Measurements from ENCODE around the gene PDK3. TPM values are rescaled to one million over a fixed set of nuclear protein-coding genes. Genes with fewer than 3 reads are reported as not detected.

The PDK3 gene
- total RNA-seq, 1 experiment from 2014 or later, result 3.8 TPM

- DNase-seq, result no peak
- Histone ChIP-seq H3K9me3 (no peaks in the 10 kb centered on the region), H3K36me3 (no peaks in the 10 kb centered on the region), H3K4me3 (no peak overlapping the region), H3K27me3 (no peaks in the 10 kb centered on the region)
These were observed 6.7 kb downstream of the PDK3 start for GRCh38 chrX:24471808-24472207.

DNA sequence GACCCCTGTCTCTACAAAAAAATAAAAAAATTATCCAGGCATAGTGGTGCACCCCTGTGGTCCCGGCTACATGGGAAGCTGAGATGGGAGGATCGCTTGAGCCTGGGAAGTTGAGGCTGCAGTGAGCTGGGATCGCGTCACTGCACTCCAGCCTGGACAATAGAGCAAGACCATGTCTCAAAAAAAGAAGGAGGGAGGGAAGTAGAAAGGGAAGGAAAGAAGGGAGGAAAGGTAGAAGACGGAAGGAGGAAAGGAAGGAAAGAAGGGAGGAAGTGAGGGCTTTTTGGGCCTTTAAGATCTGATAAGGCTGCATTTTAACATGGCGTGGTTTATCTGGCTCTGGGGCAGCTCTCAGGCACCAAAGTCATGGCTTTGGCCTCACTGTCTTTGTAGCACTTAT lies 10.4 kb downstream of the PDK3 start:
- DNase-seq, result no peak
- Histone ChIP-seq H3K9me3 (no peaks in the 10 kb centered on the region), H3K27me3 (no peaks in the 10 kb centered on the region), H3K4me3 (no peak overlapping the region), H3K36me3 (no peaks in the 10 kb centered on the region)

DNA sequence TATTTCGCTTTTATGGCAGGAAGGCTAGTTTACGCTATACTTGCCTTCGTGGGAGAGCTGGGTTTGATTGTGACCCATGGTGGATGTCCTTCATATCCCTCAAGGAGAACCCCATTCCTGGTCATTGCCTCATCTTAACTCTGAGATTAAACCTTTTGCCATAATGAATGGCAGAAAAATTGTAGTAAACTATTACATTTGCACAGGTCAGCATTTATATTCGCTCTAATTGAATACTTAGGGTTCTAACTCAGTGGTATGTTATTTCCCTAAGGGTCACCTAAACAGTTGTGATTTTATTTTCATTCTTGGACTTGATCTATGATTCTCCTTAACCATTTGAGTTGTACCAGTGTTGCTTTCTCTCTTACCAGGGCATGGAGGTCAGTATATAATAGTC lies 13.4 kb downstream of the PDK3 start:
- DNase-seq, result no peak
- Histone ChIP-seq H3K9me3 (no peaks in the 10 kb centered on the region), H3K27me3 (no peaks in the 10 kb centered on the region), H3K4me3 (no peak overlapping the region), H3K36me3 (no peaks in the 10 kb centered on the region)

DNA sequence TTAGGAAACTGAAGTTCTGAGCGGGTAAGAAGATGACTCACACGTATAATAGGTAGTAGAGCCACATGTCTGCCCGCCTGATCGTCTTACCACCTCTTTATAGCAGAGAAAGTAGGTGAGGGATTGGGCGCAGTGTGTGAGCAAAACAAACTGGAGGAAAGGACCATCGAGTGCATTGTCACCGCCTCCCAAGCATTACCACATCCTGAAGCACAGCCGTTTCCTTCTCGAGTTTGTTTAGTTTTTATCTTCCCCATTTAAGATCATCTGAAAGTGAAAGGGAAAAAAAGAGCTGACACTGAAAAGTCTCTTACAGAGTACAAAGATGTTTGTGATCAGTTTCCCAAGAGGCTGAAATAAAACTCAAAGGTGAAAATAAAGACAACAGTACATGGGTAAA lies 14.8 kb downstream of the PDK3 start:
- Histone ChIP-seq H3K27me3 (no peaks in the 10 kb centered on the region), H3K4me3 (0 out of 2 replicates have a peak overlapping the region, but pooled peaks have one; percentile 9), H3K36me3 (no peaks in the 10 kb centered on the region), H3K9me3 (no peaks in the 10 kb centered on the region)
- no peak for DNase-seq

DNA sequence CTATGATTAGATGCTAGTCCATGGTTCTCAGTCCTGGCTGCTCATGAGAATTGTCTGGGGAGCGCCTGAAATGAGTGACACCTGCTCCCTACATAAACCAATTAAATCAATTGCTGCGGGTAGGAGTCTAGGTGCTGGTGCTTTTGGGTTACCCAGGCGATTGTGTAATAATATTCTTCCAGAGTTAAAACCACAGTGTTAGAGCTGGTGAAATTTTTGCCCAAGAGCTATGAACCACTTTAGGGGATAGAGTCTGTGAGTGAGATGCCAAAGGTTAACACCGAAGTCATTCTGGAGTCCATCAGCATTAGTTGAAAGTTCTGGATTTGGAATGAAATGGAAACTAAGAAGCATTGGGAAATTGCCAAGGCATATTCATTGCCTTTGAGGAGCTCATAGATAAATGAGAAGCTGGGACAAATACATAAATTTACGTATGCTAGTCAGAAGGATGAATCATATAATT lies 15.3 kb downstream of the PDK3 start:
- no peaks in the 10 kb centered on the region for H3K27me3 ChIP-seq
- H3K9me3 ChIP-seq, result no peaks in the 10 kb centered on the region
- no peak overlapping the region for H3K4me3 ChIP-seq
- no peak for DNase-seq
- no peaks in the 10 kb centered on the region for H3K36me3 ChIP-seq

DNA sequence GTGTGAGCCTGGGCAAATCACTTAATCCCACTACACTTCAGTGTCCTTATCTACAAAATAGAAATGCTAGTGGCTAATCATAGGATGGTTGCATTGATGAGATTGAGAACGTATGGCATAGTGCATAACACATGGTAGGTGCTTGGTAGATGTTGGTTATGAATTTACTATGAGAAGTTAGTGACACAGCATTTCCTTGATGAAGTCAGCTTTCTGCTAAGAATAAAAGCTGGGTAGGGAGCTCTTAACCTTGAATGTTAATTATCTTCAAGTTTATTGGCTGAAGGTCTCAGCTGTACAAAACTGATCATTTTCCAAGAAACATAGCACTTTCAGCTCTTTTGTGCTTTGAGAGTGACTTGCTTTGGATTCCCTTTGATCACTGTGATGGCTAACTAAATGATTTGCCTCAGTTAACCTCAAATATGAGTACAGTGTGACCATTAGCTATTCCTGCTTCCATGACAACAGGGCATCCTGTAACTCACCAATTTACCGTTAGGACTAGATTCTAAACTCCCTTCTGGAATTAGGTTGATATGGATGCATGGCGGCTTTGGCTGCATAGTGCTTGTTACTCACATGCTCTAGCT lies 17.8 kb downstream of the PDK3 start:
- no peak for DNase-seq
- no peaks in the 10 kb centered on the region for H3K36me3 ChIP-seq
- H3K27me3 ChIP-seq, result no peaks in the 10 kb centered on the region
- no peak overlapping the region for H3K4me3 ChIP-seq
- no peaks in the 10 kb centered on the region for H3K9me3 ChIP-seq

GRCh38 chrX:24483596-24483995 lies 18.5 kb downstream of the PDK3 start:
- no peaks in the 10 kb centered on the region for H3K9me3 ChIP-seq
- H3K27me3 ChIP-seq, result no peaks in the 10 kb centered on the region
- no peak overlapping the region for H3K4me3 ChIP-seq
- DNase-seq, result no peak
- H3K36me3 ChIP-seq, result no peaks in the 10 kb centered on the region

DNA sequence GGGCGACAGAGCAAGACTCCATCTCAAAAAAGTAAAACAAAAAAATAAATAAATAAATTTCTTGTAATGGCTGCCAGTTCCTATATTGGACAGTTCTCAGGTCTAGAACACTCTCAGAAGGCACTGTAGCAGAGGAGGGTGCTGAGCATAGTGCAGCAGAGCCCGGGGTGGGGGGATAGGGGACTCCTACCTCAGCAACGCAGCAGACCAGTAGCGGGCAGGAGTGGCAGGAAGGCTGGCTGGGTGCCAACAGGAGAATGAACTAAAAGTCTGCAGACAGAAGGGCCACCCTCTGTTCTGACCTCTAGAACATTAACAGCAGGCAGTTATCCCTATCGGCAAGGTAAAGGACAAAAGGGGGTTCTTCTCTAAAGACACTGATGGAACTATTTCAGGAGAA lies 20.2 kb downstream of the PDK3 start:
- no peaks in the 10 kb centered on the region for H3K27me3 ChIP-seq
- no peak for DNase-seq
- H3K36me3 ChIP-seq, result no peaks in the 10 kb centered on the region
- H3K9me3 ChIP-seq, result no peaks in the 10 kb centered on the region
- H3K4me3 ChIP-seq, result no peak overlapping the region

- Histone ChIP-seq H3K4me3 (no peak overlapping the region), H3K9me3 (no peaks in the 10 kb centered on the region)
These were observed 21.0 kb downstream of the PDK3 start for GRCh38 chrX:24485976-24486680.

DNA sequence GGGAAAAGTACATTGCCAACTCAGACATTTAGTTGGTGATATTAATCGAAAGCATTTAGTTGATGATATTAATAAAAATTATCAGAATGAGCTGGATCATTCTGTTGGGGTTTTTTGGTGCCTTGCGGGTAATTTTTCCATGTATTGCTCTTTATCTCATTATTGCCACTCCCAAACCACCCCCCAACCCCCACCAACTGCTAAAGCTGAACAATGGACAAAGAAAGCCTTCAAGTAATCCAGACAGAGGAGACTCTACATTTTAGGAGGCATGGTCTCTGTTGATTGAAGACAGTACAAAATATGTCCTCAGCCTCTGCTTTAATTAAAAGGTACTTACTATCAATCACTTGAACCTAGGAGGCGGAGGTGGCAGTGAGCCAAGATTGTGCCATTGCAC lies 22.5 kb downstream of the PDK3 start:
- no peak for DNase-seq
- Histone ChIP-seq H3K36me3 (no peaks in the 10 kb centered on the region), H3K4me3 (no peak overlapping the region), H3K9me3 (no peaks in the 10 kb centered on the region), H3K27me3 (no peaks in the 10 kb centered on the region)

More at GRCh38 chrX:24485976-24486680, 21.0 kb downstream of the PDK3 start:
- Histone ChIP-seq H3K27me3 (no peaks in the 10 kb centered on the region), H3K36me3 (no peaks in the 10 kb centered on the region)
- DNase-seq, result no peak

DNA sequence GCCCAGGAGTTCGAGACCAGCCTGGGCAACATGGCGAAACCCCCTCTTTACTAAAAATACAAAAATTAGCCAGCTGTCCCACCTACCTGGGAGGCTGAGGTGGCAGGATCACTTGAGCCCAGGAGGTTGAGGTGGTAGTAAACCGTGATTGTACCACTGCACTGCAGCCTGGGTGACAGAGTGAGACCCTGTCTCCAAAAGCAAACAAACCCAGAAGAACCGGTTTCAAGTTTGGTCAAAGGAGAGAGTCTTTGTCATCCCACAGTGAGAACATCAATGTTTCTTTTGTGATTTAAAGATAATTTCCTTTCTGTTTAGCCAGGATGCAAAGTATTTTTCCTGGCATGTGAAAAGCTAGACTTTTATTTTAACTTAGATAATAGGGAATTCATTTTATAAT lies 26.7 kb downstream of the PDK3 start:
- no peaks in the 10 kb centered on the region for H3K9me3 ChIP-seq
- H3K27me3 ChIP-seq, result no peaks in the 10 kb centered on the region
- H3K36me3 ChIP-seq, result no peaks in the 10 kb centered on the region
- H3K4me3 ChIP-seq, result no peak overlapping the region
- no peak for DNase-seq

- H3K4me3 ChIP-seq, result no peak overlapping the region
- no peaks in the 10 kb centered on the region for H3K9me3 ChIP-seq
- H3K27me3 ChIP-seq, result no peaks in the 10 kb centered on the region
- no peak for DNase-seq
- H3K36me3 ChIP-seq, result no peaks in the 10 kb centered on the region
These were observed 28.9 kb downstream of the PDK3 start for GRCh38 chrX:24493740-24494581.

- Histone ChIP-seq H3K4me3 (no peak overlapping the region), H3K36me3 (no peaks in the 10 kb centered on the region), H3K27me3 (no peaks in the 10 kb centered on the region), H3K9me3 (no peaks in the 10 kb centered on the region)
- peak; percentile 48 for DNase-seq
These were observed 29.6 kb downstream of the PDK3 start for GRCh38 chrX:24494647-24495075.

- DNase-seq, result no peak
- no peaks in the 10 kb centered on the region for H3K9me3 ChIP-seq
- no peaks in the 10 kb centered on the region for H3K36me3 ChIP-seq
These were observed 30.6 kb downstream of the PDK3 start for GRCh38 chrX:24495700-24496099.

GRCh38 chrX:24498181-24498580 lies 33.1 kb downstream of the PDK3 start:
- no peak for DNase-seq
- Histone ChIP-seq H3K9me3 (no peaks in the 10 kb centered on the region), H3K27me3 (no peaks in the 10 kb centered on the region), H3K4me3 (no peak overlapping the region), H3K36me3 (no peaks in the 10 kb centered on the region)

More at GRCh38 chrX:24495700-24496099, 30.6 kb downstream of the PDK3 start:
- no peak overlapping the region for H3K4me3 ChIP-seq
- H3K27me3 ChIP-seq, result no peaks in the 10 kb centered on the region

GRCh38 chrX:24498975-24499374 lies 33.9 kb downstream of the PDK3 start:
- H3K4me3 ChIP-seq, result no peak overlapping the region
- no peaks in the 10 kb centered on the region for H3K9me3 ChIP-seq
- H3K36me3 ChIP-seq, result no peaks in the 10 kb centered on the region
- no peaks in the 10 kb centered on the region for H3K27me3 ChIP-seq
- no peak for DNase-seq

DNA sequence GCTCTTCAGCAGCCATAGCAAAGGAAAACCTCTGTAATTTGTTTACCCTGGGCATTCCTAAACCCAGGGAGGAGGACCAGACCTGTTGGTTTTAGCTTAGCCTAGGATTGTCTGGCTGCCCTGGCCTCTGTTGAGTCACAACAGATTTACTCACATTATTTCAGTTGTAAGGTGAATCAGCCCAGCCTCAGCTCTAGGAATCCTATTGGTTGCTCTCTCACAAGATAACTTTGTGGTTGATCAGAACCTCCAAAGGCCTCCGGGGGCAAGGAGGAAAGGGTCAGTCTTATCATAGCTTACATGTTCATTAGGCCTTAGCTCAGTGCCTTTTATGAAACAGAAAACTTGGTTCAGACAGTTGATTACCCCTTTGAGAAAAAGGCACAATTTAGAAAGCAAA lies 41.0 kb downstream of the PDK3 start:
- Histone ChIP-seq H3K9me3 (no peaks in the 10 kb centered on the region), H3K27me3 (no peaks in the 10 kb centered on the region), H3K36me3 (no peaks in the 10 kb centered on the region), H3K4me3 (no peak overlapping the region)
- peak; percentile 33 for DNase-seq

Data from MG63 (cell line).